Stomach (tissue), 4 donors: ENCODE data around the gene RBMS2.

Experiments
- POLR2A ChIP-seq, 4 donors: fragments of 450-650 bp; IDR thresholded peaks; one replicate each; pipeline ENCODE4 v1.6.1; 2016; ENCODE audit warnings: antibody characterized with exemption in 4 of 4, control low read depth in 2 of 4, mild to moderate bottlenecking in 1 of 4, moderate library complexity in 1 of 4
- POLR2AphosphoS5 ChIP-seq, 3 donors: sonication (generic); formaldehyde crosslinking; IDR thresholded peaks; one replicate each; pipeline ENCODE4 v1.6.1; 2016; ENCODE audit warnings: antibody characterized with exemption in 3 of 3
- TF ChIP-seq, protein P1 (sequence below), 7 experiments: fragments of 450-650 bp in 4 of 7; fragments of 200-600 bp in 3 of 7; sonication (generic) in 3 of 7; IDR thresholded peaks; one replicate each; pipeline ENCODE4 v1.5.1; 2016 to 2019; ENCODE audit warnings: antibody characterized with exemption in 7 of 7, control low read depth in 2 of 7, mild to moderate bottlenecking in 1 of 7

DNA sequence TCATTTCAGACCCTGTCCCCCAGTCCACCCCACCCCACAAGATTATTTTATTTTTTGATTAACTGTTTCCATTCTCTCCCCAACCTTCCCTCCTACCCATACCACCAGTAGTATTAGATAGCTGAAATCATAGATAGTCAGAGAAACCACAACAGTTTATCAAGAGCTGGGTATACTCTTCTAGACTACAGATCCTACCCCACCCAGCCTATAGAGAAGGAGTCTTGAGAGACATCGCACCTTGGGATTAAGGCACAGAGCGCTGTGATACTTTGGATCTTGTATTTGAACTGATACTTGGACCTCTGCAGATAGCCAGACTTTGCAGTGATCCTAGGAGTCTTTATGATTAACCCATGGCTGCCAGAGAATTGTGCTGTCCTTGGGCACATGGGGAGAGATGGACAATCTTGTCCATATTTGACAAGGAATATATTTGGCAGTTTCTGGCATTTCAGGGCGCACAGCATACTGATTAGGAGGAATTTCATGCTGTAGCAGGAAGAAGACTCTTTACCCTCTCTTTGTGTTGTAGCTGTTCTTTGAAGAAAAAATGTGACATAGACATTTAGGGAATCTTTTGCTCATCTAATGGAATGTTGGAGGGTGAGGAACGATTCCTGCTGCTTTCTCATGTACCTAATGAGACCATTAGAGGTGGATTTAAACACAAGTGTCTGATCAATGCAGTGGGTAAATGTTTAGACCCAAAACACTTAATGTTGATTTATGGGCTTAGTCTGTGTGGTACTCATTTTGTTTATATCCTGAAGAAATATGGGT is 982 bp downstream of the RBMS2 start:
- no peak for TF ChIP-seq POLR2AphosphoS5 (IDR thresholded peaks at IDR 0.05)
- TF ChIP-seq, protein P1, sequence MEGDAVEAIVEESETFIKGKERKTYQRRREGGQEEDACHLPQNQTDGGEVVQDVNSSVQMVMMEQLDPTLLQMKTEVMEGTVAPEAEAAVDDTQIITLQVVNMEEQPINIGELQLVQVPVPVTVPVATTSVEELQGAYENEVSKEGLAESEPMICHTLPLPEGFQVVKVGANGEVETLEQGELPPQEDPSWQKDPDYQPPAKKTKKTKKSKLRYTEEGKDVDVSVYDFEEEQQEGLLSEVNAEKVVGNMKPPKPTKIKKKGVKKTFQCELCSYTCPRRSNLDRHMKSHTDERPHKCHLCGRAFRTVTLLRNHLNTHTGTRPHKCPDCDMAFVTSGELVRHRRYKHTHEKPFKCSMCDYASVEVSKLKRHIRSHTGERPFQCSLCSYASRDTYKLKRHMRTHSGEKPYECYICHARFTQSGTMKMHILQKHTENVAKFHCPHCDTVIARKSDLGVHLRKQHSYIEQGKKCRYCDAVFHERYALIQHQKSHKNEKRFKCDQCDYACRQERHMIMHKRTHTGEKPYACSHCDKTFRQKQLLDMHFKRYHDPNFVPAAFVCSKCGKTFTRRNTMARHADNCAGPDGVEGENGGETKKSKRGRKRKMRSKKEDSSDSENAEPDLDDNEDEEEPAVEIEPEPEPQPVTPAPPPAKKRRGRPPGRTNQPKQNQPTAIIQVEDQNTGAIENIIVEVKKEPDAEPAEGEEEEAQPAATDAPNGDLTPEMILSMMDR (IDR thresholded peaks at IDR 0.05), result no peak
- TF ChIP-seq POLR2A (IDR thresholded peaks at IDR 0.05), result no peak
